ENCODE results near the gene PMP22. TPM values are rescaled to one million over a fixed set of nuclear protein-coding genes. Genes with fewer than 3 reads are reported as not detected.
A peak's percentile ranks its signal among the peaks of the same experiment; 100 is the strongest.

PMP22 gene
- total RNA-seq, 4 donors from 2014 or later = 171 to 253 (median 237) TPM

- Histone ChIP-seq H3K27ac (replicated peaks in 1 of 4) (peak overlapping the region in 1 of 4 donors; percentile 16), H3K36me3 (no peaks in the 10 kb centered on the region), H3K4me3 (no peak overlapping the region), H3K27me3 (no peaks in the 10 kb centered on the region), H3K9me3 (no peaks in the 10 kb centered on the region), H3K4me1 (peaks cover 0 to 5% (median under 1%) of the 10 kb centered on the region in 4 donors)
- no peak for DNase-seq (ENCODE audit: extremely low spot score)
- intact Hi-C loops (cut with DNase I) = no loop called here
- TF ChIP-seq POLR2A (IDR thresholded peaks at IDR 0.05; ENCODE audit: low read depth) (no peak), EP300 (IDR thresholded peaks at IDR 0.05) (no peak), POLR2AphosphoS5 (IDR thresholded peaks at IDR 0.05) (no peak), CTCF (IDR thresholded peaks at IDR 0.05) (no peak)
- WGBS = 61% methylated on average over 2 of the region's 2 CpGs
Measured at GRCh38 chr17:15278924-15279477, 13.9 kb upstream of the PMP22 start.

- peak overlapping the region in 3 of 4 donors; percentile 2 to 25 (median 16) for H3K4me3 ChIP-seq
- H3K4me1 ChIP-seq = peaks cover 0 to 12% (median 6%) of the 10 kb centered on the region in 4 donors
- intact Hi-C loops (cut with DNase I) = no loop called here
- no peak for DNase-seq (ENCODE audit: extremely low spot score)
- no peaks in the 10 kb centered on the region for H3K9me3 ChIP-seq
- H3K27me3 ChIP-seq = no peaks in the 10 kb centered on the region
- TF ChIP-seq CTCF (IDR thresholded peaks at IDR 0.05) = no peak
- no peak for TF ChIP-seq EP300 (IDR thresholded peaks at IDR 0.05)
- no peak for TF ChIP-seq POLR2A (IDR thresholded peaks at IDR 0.05; ENCODE audit: low read depth)
- no peak for TF ChIP-seq POLR2AphosphoS5 (IDR thresholded peaks at IDR 0.05)
- WGBS = 60% methylated on average over 6 of the region's 6 CpGs
- peak overlapping the region in 1 of 4 donors; percentile 16 for H3K27ac ChIP-seq (replicated peaks in 1 of 4)
- H3K36me3 ChIP-seq = no peaks in the 10 kb centered on the region
Measured at GRCh38 chr17:15278380-15278779, 13.3 kb upstream of the PMP22 start.

- H3K27me3 ChIP-seq = no peaks in the 10 kb centered on the region
- H3K9me3 ChIP-seq = no peaks in the 10 kb centered on the region
- H3K36me3 ChIP-seq = no peaks in the 10 kb centered on the region
- H3K27ac ChIP-seq (replicated peaks in 1 of 4) = peak overlapping the region; percentile 53 to 69 (median 61)
- intact Hi-C loops (cut with DNase I) = loop anchor here (5.0 kb wide), 1 partner anchor 73 kb away; no protein-coding TSS in a partner anchor
- DNase-seq (ENCODE audit: extremely low spot score) = no peak
- H3K4me1 ChIP-seq = peaks cover 4 to 46% (median 26%) of the 10 kb centered on the region in 4 donors
- H3K4me3 ChIP-seq = no peak overlapping the region
- WGBS = 91% methylated on average over 3 of the region's 3 CpGs
- TF ChIP-seq POLR2AphosphoS5 (IDR thresholded peaks at IDR 0.05) (no peak), EP300 (IDR thresholded peaks at IDR 0.05) (no peak), POLR2A (IDR thresholded peaks at IDR 0.05; ENCODE audit: low read depth) (no peak), CTCF (IDR thresholded peaks at IDR 0.05) (no peak)
Measured at GRCh38 chr17:15274017-15274416, 8.9 kb upstream of the PMP22 start.

- no peaks in the 10 kb centered on the region for H3K36me3 ChIP-seq
- intact Hi-C loops (cut with DNase I) = loop anchor here (5.0 kb wide), 1 partner anchor 74 kb away; no protein-coding TSS in a partner anchor
Measured at GRCh38 chr17:15273141-15273793, 8.1 kb upstream of the PMP22 start.

GRCh38 chr17:15271741-15272140 lies 6.6 kb upstream of the PMP22 start:
- Histone ChIP-seq H3K27ac (replicated peaks in 1 of 4) (peak overlapping the region; percentile 56 to 74 (median 61)), H3K36me3 (no peaks in the 10 kb centered on the region), H3K4me1 (peaks cover 4 to 49% (median 29%) of the 10 kb centered on the region in 4 donors), H3K4me3 (no peak overlapping the region), H3K9me3 (no peaks in the 10 kb centered on the region), H3K27me3 (no peaks in the 10 kb centered on the region)
- intact Hi-C loops (cut with DNase I) = loop anchor here (5.0 kb wide), 1 partner anchor 76 kb away; no protein-coding TSS in a partner anchor
- 82% methylated on average over 6 of the region's 6 CpGs for WGBS
- no peak for DNase-seq (ENCODE audit: extremely low spot score)
- no peak for TF ChIP-seq CTCF (IDR thresholded peaks at IDR 0.05)
- TF ChIP-seq EP300 (IDR thresholded peaks at IDR 0.05) = no peak
- TF ChIP-seq POLR2AphosphoS5 (IDR thresholded peaks at IDR 0.05) = no peak
- TF ChIP-seq POLR2A (IDR thresholded peaks at IDR 0.05; ENCODE audit: low read depth) = no peak

More at GRCh38 chr17:15273141-15273793, 8.1 kb upstream of the PMP22 start:
- peak in 1 of 2 donors; percentile 58 for TF ChIP-seq POLR2AphosphoS5 (IDR thresholded peaks at IDR 0.05)
- no peak for TF ChIP-seq EP300 (IDR thresholded peaks at IDR 0.05)
- H3K27me3 ChIP-seq = no peaks in the 10 kb centered on the region
- no peak for DNase-seq (ENCODE audit: extremely low spot score)
- 43% methylated on average over 5 of the region's 5 CpGs for WGBS
- H3K4me3 ChIP-seq = no peak overlapping the region
- H3K4me1 ChIP-seq = peaks cover 4 to 49% (median 29%) of the 10 kb centered on the region in 4 donors
- H3K27ac ChIP-seq (replicated peaks in 1 of 4) = peak overlapping the region; percentile 56 to 74 (median 61)
- no peaks in the 10 kb centered on the region for H3K9me3 ChIP-seq
